GM21381 (cell line): Measurements from ENCODE around the gene CHST2.
A peak's percentile ranks its signal among the peaks of the same experiment; 100 is the strongest.
"Not testable (repeated sequence)": the region's sequence is repeated elsewhere in the genome, so short reads cannot be mapped to it uniquely, and the experiment has no call there.

ENCODE experiments used
- ATAC-seq: cut with Tn5 transposase; IDR thresholded peaks from one replicate; pipeline ENCODE4 v1.9.1; 2021; ENCODE audit warnings: mild to moderate bottlenecking, moderate library complexity; ENCODE audit not compliant: unreplicated experiment

CHST2 gene, protein sequence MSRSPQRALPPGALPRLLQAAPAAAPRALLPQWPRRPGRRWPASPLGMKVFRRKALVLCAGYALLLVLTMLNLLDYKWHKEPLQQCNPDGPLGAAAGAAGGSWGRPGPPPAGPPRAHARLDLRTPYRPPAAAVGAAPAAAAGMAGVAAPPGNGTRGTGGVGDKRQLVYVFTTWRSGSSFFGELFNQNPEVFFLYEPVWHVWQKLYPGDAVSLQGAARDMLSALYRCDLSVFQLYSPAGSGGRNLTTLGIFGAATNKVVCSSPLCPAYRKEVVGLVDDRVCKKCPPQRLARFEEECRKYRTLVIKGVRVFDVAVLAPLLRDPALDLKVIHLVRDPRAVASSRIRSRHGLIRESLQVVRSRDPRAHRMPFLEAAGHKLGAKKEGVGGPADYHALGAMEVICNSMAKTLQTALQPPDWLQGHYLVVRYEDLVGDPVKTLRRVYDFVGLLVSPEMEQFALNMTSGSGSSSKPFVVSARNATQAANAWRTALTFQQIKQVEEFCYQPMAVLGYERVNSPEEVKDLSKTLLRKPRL

GRCh38 chr3:143119009-143119914 lies at the start of gene CHST2:
TSS of gene CHST2 (plus strand) at chr3:143119771. CDS start at chr3:143120817, 1,046 bp downstream.
- ATAC-seq: peak; percentile 84

GRCh38 chr3:143070977-143071551 lies 48.5 kb upstream of the CHST2 start:
- no peak for ATAC-seq

DNA sequence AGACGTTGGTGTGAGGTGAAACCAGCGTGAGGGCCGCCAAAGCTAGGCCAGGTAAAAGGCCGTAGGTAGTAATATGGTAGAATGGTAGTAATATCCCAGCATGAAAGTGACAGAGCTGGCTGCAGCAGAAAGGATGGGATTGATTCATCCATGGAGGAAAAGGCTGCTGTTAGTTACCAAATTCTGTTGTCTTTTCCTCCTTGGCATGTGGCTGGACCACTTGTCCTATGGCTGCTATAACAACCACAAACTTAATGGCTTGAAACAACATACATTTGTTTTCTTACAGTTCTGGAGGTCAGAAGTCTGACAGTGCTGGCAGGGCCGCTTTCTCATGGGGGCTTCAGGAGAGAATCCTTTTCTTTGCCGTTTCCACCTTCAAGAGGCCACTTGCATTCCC lies 47.8 kb upstream of the CHST2 start:
- ATAC-seq: no peak

GRCh38 chr3:143072298-143073020 lies 47.1 kb upstream of the CHST2 start:
- not testable (repeated sequence) for ATAC-seq

DNA sequence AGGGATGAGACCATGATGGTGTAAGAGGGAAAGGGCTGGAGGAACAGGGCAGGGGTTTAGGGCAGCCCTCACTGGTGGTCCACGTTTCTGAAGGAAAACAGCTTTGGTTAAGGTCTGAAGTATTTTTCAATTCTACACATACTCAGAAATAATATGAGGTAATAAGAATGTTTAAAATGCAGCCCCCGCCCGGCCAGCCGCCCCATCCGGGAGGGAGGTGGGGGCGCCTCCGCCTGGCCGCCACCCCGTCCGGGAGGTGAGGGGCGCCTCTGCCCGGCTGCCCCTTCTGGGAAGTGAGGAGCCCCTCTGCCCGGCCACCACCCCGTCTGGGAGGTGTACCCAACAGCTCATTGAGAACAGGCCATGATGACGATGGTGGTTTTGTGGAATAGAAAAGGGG lies 46.0 kb upstream of the CHST2 start:
- not testable (repeated sequence) for ATAC-seq

GRCh38 chr3:143073983-143074382 lies 45.6 kb upstream of the CHST2 start:
- not testable (repeated sequence) for ATAC-seq

- no peak for ATAC-seq
These were observed 40.7 kb upstream of the CHST2 start for GRCh38 chr3:143078883-143079282.

GRCh38 chr3:143080196-143080595 lies 39.4 kb upstream of the CHST2 start:
- ATAC-seq: no peak

DNA sequence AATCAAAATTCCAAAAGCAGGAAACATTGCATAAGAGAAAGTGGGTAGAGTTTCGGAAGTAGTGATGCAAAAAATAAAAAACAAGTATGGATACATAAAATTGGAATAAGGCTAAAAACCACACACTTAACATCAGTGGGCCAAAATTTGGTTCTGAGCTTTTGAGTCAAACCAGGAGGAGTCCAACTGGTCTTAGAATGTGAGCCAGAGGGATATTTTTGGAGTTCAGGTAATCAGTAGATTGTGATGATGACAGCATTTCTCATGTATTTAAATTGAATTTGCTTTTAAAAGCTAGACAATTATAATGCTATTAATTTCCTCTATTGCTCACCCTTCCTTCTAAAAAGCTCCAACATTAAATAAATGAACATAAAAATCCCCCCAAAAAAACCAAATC lies 38.2 kb upstream of the CHST2 start:
- ATAC-seq: no peak

DNA sequence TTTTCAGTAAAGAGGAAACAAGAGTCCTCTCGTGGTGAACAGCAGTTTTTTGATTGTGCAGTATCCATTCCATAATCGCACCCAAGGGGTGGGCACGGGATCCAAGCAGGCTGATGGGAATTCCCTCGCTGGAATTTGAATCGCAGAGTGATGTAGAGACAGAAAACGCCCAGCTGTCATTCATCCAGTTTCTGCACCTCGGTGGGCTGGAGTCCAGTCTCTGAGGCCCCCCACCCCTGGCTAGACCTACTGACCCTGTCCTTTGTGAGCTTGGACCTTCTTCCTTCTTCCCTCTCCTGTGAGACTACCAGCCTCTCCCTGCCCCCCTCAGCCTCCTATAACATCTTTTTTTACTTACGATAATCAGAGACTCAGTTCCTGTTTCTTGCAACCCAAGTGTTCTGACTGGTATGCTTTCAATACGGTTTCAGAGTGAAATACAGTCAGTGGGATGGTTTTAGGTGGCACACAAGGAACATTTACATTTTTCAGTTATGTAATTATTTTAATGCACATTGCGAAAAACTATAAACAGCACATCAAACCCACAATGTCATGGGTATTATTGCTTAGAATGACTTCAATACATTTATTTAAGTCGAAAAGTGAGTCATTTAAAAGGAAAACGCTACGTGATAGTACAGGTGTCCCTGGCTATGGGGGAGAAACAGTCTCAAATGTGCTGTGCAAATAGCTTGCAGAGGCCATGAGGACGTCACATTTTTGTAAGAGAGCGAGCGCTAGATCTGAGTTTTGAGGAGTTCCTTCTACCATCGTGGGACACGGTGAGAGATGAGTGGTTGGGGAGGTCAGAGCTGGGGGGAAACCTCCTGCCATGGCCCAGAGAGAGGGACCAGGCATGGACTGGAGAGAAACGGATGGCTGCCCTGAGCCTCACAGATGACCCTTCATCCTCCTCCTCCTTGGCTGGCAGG lies 37.5 kb upstream of the CHST2 start:
- ATAC-seq: peak; percentile 82

- ATAC-seq: no peak
These were observed 35.8 kb upstream of the CHST2 start for GRCh38 chr3:143083781-143084180.

GRCh38 chr3:143084856-143085731 lies 34.5 kb upstream of the CHST2 start:
- peak; percentile 39 for ATAC-seq

GRCh38 chr3:143088835-143089234 lies 30.7 kb upstream of the CHST2 start:
- no peak for ATAC-seq

DNA sequence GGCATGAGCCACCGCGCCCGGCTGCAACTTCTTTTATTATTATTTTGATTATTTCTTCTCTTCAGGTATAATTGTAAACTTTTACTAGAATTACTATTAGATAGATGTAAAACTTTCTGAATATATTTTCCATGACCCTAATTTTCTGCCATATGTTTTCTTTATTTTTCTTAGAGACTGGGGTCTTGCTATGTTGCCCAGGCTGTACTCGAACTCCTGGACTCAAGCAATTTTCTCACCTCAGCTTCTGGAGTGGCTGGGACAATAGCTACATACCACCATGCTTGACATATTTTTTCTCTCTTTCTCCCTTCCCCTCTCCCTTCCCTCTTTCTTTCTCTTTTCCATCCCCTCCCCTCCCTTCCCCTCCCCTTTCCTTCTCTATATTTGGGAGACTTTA lies 29.6 kb upstream of the CHST2 start:
- ATAC-seq: no peak

DNA sequence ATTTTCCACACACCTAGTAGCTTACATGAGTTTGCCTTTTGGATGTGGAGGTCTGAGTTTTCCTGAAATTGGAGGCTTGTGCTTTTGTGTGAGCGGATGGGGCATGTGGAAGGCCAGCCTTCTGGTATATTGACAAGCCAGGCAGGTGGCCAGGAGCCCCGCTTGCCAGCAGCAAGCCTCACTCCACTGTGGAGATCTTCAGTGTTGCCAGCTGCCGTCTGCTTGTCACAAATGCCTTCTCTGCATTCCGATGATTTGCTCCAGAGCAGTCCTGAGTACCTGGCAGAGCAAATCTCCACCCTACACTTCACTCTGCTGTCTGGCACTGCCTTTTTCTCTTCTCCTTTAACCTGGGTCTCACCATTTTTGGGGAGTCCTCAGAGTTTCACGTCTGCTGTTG lies 29.1 kb upstream of the CHST2 start:
- ATAC-seq: no peak

DNA sequence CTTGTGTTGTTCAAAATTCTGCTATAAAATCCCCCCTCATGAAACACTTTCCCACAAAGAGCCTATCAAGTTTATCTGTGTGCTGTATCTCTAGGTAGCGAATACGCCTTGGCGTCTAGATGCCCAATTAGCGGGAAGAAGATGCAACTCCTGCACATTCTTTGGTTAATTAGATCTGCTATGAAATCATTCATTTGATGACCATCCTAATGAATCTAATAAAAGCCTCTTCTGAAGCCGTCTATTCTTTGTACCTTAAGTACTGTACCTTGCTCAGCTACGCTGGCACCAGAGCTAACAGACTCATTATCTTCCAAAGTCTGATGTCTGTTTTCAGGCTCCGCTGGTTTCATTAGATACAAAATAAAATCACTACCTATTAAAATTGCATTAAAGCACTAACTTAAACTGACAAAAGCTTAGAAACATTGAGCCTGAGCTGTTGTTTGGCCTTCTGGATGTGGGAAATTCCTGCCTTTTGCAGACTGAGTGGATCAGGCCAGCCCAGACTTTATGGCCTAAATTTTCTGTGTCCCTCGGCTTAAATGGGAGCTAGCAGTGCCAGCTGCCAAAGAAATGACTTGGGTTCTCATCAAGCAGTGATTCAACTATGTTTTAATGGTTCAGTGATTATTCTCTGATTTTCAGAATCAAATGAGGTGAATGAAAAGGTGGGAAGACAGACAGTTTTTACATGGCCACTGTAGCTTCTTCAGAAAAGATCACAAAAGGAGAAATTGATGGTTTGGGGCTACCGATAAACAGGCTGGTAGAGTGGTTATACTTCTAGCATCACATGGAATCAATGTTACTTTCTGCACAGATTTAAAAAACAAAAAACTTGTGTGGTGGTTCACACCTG lies 28.4 kb upstream of the CHST2 start:
- ATAC-seq: no peak

GRCh38 chr3:143092191-143092590 lies 27.4 kb upstream of the CHST2 start:
- ATAC-seq: no peak

- ATAC-seq: no peak
These were observed 23.8 kb upstream of the CHST2 start for GRCh38 chr3:143095813-143096212.
